ENCODE measurements around the gene TMEM72. TPM values are rescaled to one million over a fixed set of nuclear protein-coding genes. Genes with fewer than 3 reads are reported as not detected.

Gene TMEM72
- polyA plus RNA-seq, 1 donor from 2014 or later = 1.4 TPM

DNA sequence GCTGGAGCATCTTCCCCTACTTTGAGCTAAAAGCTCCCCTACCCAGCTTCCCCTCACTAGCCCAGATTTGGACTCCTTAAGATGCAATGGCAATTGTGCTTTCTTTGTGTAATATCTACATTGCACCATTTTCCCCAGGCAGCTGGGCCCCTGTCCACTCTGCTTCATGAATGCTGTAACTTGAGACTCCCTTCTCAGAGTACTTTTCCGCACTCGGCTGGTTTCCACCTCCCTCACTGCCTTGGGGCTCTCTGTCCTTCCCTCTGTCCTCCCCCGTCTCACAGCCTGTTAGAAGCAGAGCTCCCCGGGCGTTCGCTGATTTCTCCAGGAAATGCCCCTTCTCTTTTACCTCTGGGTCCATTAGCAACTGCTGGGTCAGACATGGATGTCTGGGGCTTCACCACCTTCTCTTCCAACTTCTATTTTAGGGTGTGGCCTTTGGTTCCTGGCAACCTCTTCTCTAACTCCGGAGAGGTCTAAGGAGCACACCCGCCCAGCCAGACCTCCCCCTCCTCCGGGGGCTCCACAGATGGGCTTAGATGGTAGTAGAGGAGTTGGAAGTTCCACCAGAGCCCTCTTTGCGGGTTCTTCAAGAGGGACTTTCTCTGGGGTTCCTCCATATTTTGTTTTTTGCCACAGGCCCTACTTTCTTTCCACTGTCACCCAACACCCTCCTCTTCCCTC, 2.9 kb upstream of the TMEM72 start:
- H3F3A ChIP-seq (ENCODE audit: insufficient read depth, low read length, poor library complexity, severe bottlenecking) = no peaks in the 10 kb centered on the region
- no peak overlapping the region for H3K4me2 ChIP-seq (ENCODE audit: low read length)
- H3K9me3 ChIP-seq (ENCODE audit: low read length) = no peaks in the 10 kb centered on the region
- H3K9me2 ChIP-seq (ENCODE audit: insufficient read depth, low read length) = no peaks in the 10 kb centered on the region
- no peak overlapping the region for H3K4me3 ChIP-seq (ENCODE audit: low read length)
- H4K20me1 ChIP-seq (ENCODE audit: insufficient read depth) = no peaks in the 10 kb centered on the region
- H3K9ac ChIP-seq (ENCODE audit: low read length) = no peak overlapping the region
- no peak overlapping the region for H3K27ac ChIP-seq (ENCODE audit: low read length)
- TF ChIP-seq EZH2 (IDR thresholded peaks at IDR 0.05; ENCODE audit: borderline replicate concordance, insufficient read depth, low read length, poor library complexity, severe bottlenecking) = no peak
- no peak for TF ChIP-seq SMC3 (conservative IDR thresholded peaks at IDR 0.05; ENCODE audit: poor library complexity)
- TF ChIP-seq TAF1 (IDR thresholded peaks at IDR 0.05; ENCODE audit: low read depth) = no peak
- no peak for TF ChIP-seq RAD21 (conservative IDR thresholded peaks at IDR 0.05)
- TF ChIP-seq POLR2AphosphoS5 (IDR thresholded peaks at IDR 0.05) = no peak
- TF ChIP-seq, protein P1, sequence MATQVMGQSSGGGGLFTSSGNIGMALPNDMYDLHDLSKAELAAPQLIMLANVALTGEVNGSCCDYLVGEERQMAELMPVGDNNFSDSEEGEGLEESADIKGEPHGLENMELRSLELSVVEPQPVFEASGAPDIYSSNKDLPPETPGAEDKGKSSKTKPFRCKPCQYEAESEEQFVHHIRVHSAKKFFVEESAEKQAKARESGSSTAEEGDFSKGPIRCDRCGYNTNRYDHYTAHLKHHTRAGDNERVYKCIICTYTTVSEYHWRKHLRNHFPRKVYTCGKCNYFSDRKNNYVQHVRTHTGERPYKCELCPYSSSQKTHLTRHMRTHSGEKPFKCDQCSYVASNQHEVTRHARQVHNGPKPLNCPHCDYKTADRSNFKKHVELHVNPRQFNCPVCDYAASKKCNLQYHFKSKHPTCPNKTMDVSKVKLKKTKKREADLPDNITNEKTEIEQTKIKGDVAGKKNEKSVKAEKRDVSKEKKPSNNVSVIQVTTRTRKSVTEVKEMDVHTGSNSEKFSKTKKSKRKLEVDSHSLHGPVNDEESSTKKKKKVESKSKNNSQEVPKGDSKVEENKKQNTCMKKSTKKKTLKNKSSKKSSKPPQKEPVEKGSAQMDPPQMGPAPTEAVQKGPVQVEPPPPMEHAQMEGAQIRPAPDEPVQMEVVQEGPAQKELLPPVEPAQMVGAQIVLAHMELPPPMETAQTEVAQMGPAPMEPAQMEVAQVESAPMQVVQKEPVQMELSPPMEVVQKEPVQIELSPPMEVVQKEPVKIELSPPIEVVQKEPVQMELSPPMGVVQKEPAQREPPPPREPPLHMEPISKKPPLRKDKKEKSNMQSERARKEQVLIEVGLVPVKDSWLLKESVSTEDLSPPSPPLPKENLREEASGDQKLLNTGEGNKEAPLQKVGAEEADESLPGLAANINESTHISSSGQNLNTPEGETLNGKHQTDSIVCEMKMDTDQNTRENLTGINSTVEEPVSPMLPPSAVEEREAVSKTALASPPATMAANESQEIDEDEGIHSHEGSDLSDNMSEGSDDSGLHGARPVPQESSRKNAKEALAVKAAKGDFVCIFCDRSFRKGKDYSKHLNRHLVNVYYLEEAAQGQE (IDR thresholded peaks at IDR 0.05; ENCODE audit: borderline replicate concordance) = no peak
- no peak for TF ChIP-seq MXI1 (conservative IDR thresholded peaks at IDR 0.05; ENCODE audit: poor library complexity, severe bottlenecking)
- TF ChIP-seq EP300 (conservative IDR thresholded peaks at IDR 0.05; ENCODE audit: poor library complexity, severe bottlenecking) = no peak
- TF ChIP-seq, protein P2, sequence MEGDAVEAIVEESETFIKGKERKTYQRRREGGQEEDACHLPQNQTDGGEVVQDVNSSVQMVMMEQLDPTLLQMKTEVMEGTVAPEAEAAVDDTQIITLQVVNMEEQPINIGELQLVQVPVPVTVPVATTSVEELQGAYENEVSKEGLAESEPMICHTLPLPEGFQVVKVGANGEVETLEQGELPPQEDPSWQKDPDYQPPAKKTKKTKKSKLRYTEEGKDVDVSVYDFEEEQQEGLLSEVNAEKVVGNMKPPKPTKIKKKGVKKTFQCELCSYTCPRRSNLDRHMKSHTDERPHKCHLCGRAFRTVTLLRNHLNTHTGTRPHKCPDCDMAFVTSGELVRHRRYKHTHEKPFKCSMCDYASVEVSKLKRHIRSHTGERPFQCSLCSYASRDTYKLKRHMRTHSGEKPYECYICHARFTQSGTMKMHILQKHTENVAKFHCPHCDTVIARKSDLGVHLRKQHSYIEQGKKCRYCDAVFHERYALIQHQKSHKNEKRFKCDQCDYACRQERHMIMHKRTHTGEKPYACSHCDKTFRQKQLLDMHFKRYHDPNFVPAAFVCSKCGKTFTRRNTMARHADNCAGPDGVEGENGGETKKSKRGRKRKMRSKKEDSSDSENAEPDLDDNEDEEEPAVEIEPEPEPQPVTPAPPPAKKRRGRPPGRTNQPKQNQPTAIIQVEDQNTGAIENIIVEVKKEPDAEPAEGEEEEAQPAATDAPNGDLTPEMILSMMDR (IDR thresholded peaks at IDR 0.05; ENCODE audit: poor library complexity, severe bottlenecking) = no peak
- H2AFZ ChIP-seq (ENCODE audit: low read depth, low read length) = no peak overlapping the region
- no peaks in the 10 kb centered on the region for H3K79me2 ChIP-seq (replicated peaks; ENCODE audit: insufficient read depth, low read length)
- no peaks in the 10 kb centered on the region for H3K27me3 ChIP-seq (ENCODE audit: insufficient read depth, low read depth, low read length)
- H3K36me3 ChIP-seq (ENCODE audit: insufficient read depth, low read length) = no peaks in the 10 kb centered on the region

DNA sequence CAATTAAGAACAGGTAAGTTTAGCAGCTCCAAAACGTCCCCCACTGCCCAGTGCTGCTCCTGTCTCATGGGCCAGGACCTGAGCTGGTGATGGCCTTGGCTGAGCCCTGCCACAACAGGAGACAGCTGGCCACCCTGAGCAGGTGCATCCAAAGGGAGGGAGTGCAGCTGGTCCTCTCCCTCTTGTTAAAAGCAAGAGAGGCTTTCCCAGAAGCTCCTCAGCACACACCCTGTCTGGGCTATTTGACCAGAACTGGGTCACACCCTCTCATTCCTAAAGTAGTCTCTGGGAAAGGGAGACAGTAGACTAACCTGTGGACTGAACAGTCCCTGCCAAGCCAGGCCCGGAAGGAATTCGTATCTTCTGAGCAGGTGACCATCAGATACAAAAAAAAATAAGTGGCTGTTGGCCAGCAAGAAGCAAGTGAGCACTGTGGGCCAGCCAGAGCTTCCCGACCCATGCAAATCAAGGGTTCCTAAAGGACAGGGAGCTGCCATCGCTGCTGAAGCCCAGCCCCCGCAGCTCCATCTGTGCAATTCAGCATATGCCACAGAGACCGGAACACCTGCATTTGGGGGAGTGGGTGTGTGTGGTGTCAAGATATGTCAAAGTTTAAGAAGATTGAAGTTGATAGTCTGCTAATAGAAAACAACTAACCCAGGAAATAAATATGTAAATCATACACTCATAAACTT, 2.1 kb upstream of the TMEM72 start:
- no peak overlapping the region for H2AFZ ChIP-seq (ENCODE audit: low read depth, low read length)
- H3K27ac ChIP-seq (ENCODE audit: low read length) = no peak overlapping the region
- no peaks in the 10 kb centered on the region for H3K9me3 ChIP-seq (ENCODE audit: low read length)
- H3F3A ChIP-seq (ENCODE audit: insufficient read depth, low read length, poor library complexity, severe bottlenecking) = no peaks in the 10 kb centered on the region
- H3K9ac ChIP-seq (ENCODE audit: low read length) = no peak overlapping the region
- H3K27me3 ChIP-seq (ENCODE audit: insufficient read depth, low read depth, low read length) = no peaks in the 10 kb centered on the region
- no peaks in the 10 kb centered on the region for H3K36me3 ChIP-seq (ENCODE audit: insufficient read depth, low read length)
- TF ChIP-seq SMC3 (conservative IDR thresholded peaks at IDR 0.05; ENCODE audit: poor library complexity) = no peak
- TF ChIP-seq POLR2AphosphoS5 (IDR thresholded peaks at IDR 0.05) = no peak
- TF ChIP-seq, protein P2 (IDR thresholded peaks at IDR 0.05; ENCODE audit: poor library complexity, severe bottlenecking) = no peak
- TF ChIP-seq TAF1 (IDR thresholded peaks at IDR 0.05; ENCODE audit: low read depth) = no peak
- no peak for TF ChIP-seq EP300 (conservative IDR thresholded peaks at IDR 0.05; ENCODE audit: poor library complexity, severe bottlenecking)
- no peak for TF ChIP-seq RAD21 (conservative IDR thresholded peaks at IDR 0.05)
- TF ChIP-seq EZH2 (IDR thresholded peaks at IDR 0.05; ENCODE audit: borderline replicate concordance, insufficient read depth, low read length, poor library complexity, severe bottlenecking) = no peak
- TF ChIP-seq, protein P1 (IDR thresholded peaks at IDR 0.05; ENCODE audit: borderline replicate concordance) = no peak
- TF ChIP-seq MXI1 (conservative IDR thresholded peaks at IDR 0.05; ENCODE audit: poor library complexity, severe bottlenecking) = no peak
- H4K20me1 ChIP-seq (ENCODE audit: insufficient read depth) = no peaks in the 10 kb centered on the region
- H3K9me2 ChIP-seq (ENCODE audit: insufficient read depth, low read length) = no peaks in the 10 kb centered on the region
- H3K4me3 ChIP-seq (ENCODE audit: low read length) = no peak overlapping the region
- no peak overlapping the region for H3K4me2 ChIP-seq (ENCODE audit: low read length)
- H3K79me2 ChIP-seq (replicated peaks; ENCODE audit: insufficient read depth, low read length) = no peaks in the 10 kb centered on the region

All from neural cell (in vitro differentiated cells).